HG03159 (cell line): Measurements from ENCODE around the gene HEPACAM.

Experiments
- ATAC-seq: cut with Tn5 transposase; IDR thresholded peaks from one replicate; pipeline ENCODE4 v1.9.1; 2021; ENCODE audit warnings: mild to moderate bottlenecking, moderate library complexity; ENCODE audit not compliant: unreplicated experiment

The HEPACAM gene

GRCh38 chr11:124886978-124887666, 48.7 kb downstream of the HEPACAM start:
- ATAC-seq: no peak

- ATAC-seq: no peak
These were observed 49.4 kb downstream of the HEPACAM start for GRCh38 chr11:124886476-124886875.

- no peak for ATAC-seq
These were observed 50.9 kb downstream of the HEPACAM start for GRCh38 chr11:124884869-124885479.

- ATAC-seq: no peak
These were observed 51.5 kb downstream of the HEPACAM start for GRCh38 chr11:124884340-124884739.

GRCh38 chr11:124882339-124883071, 53.3 kb downstream of the HEPACAM start:
- ATAC-seq: no peak

- no peak for ATAC-seq
These were observed 54.9 kb downstream of the HEPACAM start for GRCh38 chr11:124880958-124881357.

- ATAC-seq: no peak
These were observed 55.6 kb downstream of the HEPACAM start for GRCh38 chr11:124880290-124880611.

- no peak for ATAC-seq
These were observed 56.2 kb downstream of the HEPACAM start for GRCh38 chr11:124879493-124880289.

GRCh38 chr11:124878759-124879492, 56.9 kb downstream of the HEPACAM start:
- ATAC-seq: no peak

- no peak for ATAC-seq
These were observed 57.7 kb downstream of the HEPACAM start for GRCh38 chr11:124877910-124878758.

GRCh38 chr11:124877631-124877909, 58.3 kb downstream of the HEPACAM start:
- no peak for ATAC-seq

GRCh38 chr11:124876818-124877630, 58.8 kb downstream of the HEPACAM start:
- no peak for ATAC-seq

- ATAC-seq: peak; percentile 94
These were observed 59.7 kb downstream of the HEPACAM start for GRCh38 chr11:124875943-124876817.

- ATAC-seq: no peak
These were observed 60.4 kb downstream of the HEPACAM start for GRCh38 chr11:124875401-124875800.

- ATAC-seq: no peak
These were observed 61.1 kb downstream of the HEPACAM start for GRCh38 chr11:124874571-124875255.

- ATAC-seq: no peak
These were observed 61.9 kb downstream of the HEPACAM start for GRCh38 chr11:124873951-124874350.

- no peak for ATAC-seq
These were observed 63.1 kb downstream of the HEPACAM start for GRCh38 chr11:124872741-124873140.

- no peak for ATAC-seq
These were observed 63.6 kb downstream of the HEPACAM start for GRCh38 chr11:124872280-124872679.
